Duodenal mucosa (tissue), 2 donors: ENCODE measurements around the gene E2F3.

ENCODE experiments used
- H3K27ac ChIP-seq: one replicate; pipeline ENCODE4 v1.7.0; 2013; ENCODE audit warnings: low read depth, low read length
- H3K27me3 ChIP-seq, 2 donors: one replicate each; pipeline ENCODE4 v1.7.0; 2013; ENCODE audit warnings: low read length in 2 of 2, control low read depth in 1 of 2; ENCODE audit not compliant: insufficient read depth in 2 of 2, control insufficient read depth in 1 of 2
- H3K36me3 ChIP-seq, 2 donors: one replicate each; pipeline ENCODE4 v1.7.0; 2013; ENCODE audit warnings: low read length in 2 of 2, control low read depth in 1 of 2; ENCODE audit not compliant: insufficient read depth in 2 of 2, control insufficient read depth in 1 of 2
- H3K4me1 ChIP-seq, 2 donors: one replicate each; pipeline ENCODE4 v1.7.0; 2013; ENCODE audit warnings: low read length in 2 of 2, control low read depth in 1 of 2; ENCODE audit not compliant: insufficient read depth in 2 of 2, control insufficient read depth in 1 of 2
- H3K4me3 ChIP-seq, 2 donors: one replicate each; pipeline ENCODE4 v1.7.0; 2013; ENCODE audit warnings: low read length in 2 of 2, low read depth in 1 of 2
- H3K9ac ChIP-seq, 2 donors: one replicate each; pipeline ENCODE4 v1.7.0; 2013; ENCODE audit warnings: low read length in 2 of 2, low read depth in 1 of 2
- H3K9me3 ChIP-seq, 2 donors: one replicate each; pipeline ENCODE4 v1.7.0; 2013; ENCODE audit warnings: low read length in 2 of 2, control low read depth in 1 of 2; ENCODE audit not compliant: control insufficient read depth in 1 of 2

The E2F3 gene

DNA sequence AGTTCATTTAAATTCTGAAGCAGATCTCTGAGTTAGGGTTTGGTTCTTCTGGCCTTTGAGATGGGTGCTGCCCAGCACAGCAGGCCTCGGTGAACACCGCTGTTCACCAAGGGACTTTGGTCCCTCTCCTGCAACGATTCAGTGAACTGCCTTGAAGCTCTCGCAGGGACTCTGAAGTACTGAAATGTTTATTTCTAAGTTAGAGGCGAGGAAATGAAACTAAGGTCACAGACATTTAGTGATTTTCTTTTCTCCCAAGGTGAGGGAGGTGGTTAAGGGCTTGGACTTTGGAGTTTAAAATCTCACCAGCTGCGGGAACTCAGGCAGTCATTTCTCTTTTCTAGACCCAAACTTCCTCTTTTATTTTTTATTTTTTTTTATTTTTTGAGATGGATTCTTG, 26.2 kb downstream of the E2F3 start:
- Histone ChIP-seq H3K27me3 (no peaks in the 10 kb centered on the region), H3K27ac (no peak overlapping the region), H3K9me3 (no peaks in the 10 kb centered on the region), H3K4me3 (no peak overlapping the region), H3K9ac (no peak overlapping the region), H3K4me1 (peaks cover 27 to 36% of the 10 kb centered on the region in 2 donors), H3K36me3 (peaks cover 4 to 10% of the 10 kb centered on the region in 2 donors)

DNA sequence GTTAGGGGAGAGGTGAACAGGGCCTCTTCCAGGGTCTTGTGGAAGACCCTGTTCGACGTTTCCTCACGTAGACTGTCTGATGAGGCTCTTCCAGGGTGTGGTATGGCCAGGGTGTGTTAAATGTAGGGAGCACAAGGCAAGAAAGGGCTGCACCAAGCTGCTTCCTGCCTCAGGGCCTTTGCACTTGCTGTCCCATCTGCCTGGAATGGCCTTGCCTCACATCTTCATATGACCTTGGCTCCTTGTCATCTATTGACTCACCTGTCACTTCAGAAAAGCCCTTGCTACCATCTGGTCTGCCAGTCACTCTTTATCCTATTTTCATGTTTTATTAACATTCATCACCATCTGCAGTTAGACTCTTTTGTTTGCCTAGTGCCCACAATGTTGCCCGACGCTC, 31.0 kb downstream of the E2F3 start:
- H3K4me3 ChIP-seq = no peak overlapping the region
- peaks cover 8 to 10% of the 10 kb centered on the region in 2 donors for H3K36me3 ChIP-seq
- H3K9ac ChIP-seq = no peak overlapping the region
- no peaks in the 10 kb centered on the region for H3K9me3 ChIP-seq
- H3K27ac ChIP-seq = no peak overlapping the region
- no peaks in the 10 kb centered on the region for H3K27me3 ChIP-seq
- peaks cover 8 to 15% of the 10 kb centered on the region in 2 donors for H3K4me1 ChIP-seq

GRCh38 chr6:20433321-20433720, 31.6 kb downstream of the E2F3 start:
- Histone ChIP-seq H3K36me3 (peaks cover 8 to 10% of the 10 kb centered on the region in 2 donors), H3K4me3 (no peak overlapping the region), H3K27ac (no peak overlapping the region), H3K4me1 (peaks cover 6 to 11% of the 10 kb centered on the region in 2 donors), H3K9me3 (no peaks in the 10 kb centered on the region), H3K27me3 (no peaks in the 10 kb centered on the region), H3K9ac (no peak overlapping the region)

- Histone ChIP-seq H3K9ac (no peak overlapping the region), H3K27me3 (no peaks in the 10 kb centered on the region), H3K27ac (no peak overlapping the region), H3K4me3 (no peak overlapping the region), H3K4me1 (peaks cover under 1 to 5% of the 10 kb centered on the region in 2 donors), H3K36me3 (peaks cover 8 to 10% of the 10 kb centered on the region in 2 donors), H3K9me3 (no peaks in the 10 kb centered on the region)
Observed at GRCh38 chr6:20433929-20434328, 32.2 kb downstream of the E2F3 start.

GRCh38 chr6:20434766-20435165, 33.1 kb downstream of the E2F3 start:
- peaks cover 8 to 10% of the 10 kb centered on the region in 2 donors for H3K36me3 ChIP-seq
- no peaks in the 10 kb centered on the region for H3K4me1 ChIP-seq
- no peaks in the 10 kb centered on the region for H3K9me3 ChIP-seq
- H3K4me3 ChIP-seq = no peak overlapping the region
- no peak overlapping the region for H3K9ac ChIP-seq
- H3K27ac ChIP-seq = no peak overlapping the region
- H3K27me3 ChIP-seq = no peaks in the 10 kb centered on the region

GRCh38 chr6:20436719-20437118, 35.0 kb downstream of the E2F3 start:
- no peaks in the 10 kb centered on the region for H3K4me1 ChIP-seq
- no peaks in the 10 kb centered on the region for H3K27me3 ChIP-seq
- no peak overlapping the region for H3K4me3 ChIP-seq
- peaks cover under 1 to 4% of the 10 kb centered on the region in 2 donors for H3K36me3 ChIP-seq
- no peak overlapping the region for H3K9ac ChIP-seq
- no peaks in the 10 kb centered on the region for H3K9me3 ChIP-seq
- H3K27ac ChIP-seq = no peak overlapping the region

DNA sequence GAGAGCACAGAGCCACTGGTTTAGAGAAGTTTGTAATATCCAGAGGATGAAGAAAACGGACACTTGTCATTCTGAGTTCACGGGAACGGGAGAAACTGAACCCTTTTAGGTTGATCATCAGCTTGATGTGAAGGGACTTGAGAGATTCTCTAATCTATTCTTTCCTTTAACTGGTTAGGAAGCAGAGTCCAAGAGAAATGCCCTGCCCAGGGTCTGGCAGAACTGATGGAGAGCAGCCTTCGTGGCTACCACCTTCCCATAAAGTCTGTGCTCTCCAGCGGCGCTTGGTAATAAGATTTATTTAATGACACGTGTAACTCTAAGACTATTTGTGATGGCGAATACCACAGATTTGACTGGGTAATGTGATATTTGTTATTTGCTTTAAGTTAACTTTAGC, 36.0 kb downstream of the E2F3 start:
- H3K36me3 ChIP-seq = peaks cover 0 to 4% of the 10 kb centered on the region in 2 donors
- H3K4me1 ChIP-seq = no peaks in the 10 kb centered on the region
- H3K4me3 ChIP-seq = no peak overlapping the region
- no peaks in the 10 kb centered on the region for H3K9me3 ChIP-seq
- H3K27ac ChIP-seq = no peak overlapping the region
- no peak overlapping the region for H3K9ac ChIP-seq
- no peaks in the 10 kb centered on the region for H3K27me3 ChIP-seq

GRCh38 chr6:20438462-20439070, 36.9 kb downstream of the E2F3 start:
- H3K27ac ChIP-seq = no peak overlapping the region
- H3K36me3 ChIP-seq = peaks cover 0 to 4% of the 10 kb centered on the region in 2 donors
- no peak overlapping the region for H3K4me3 ChIP-seq
- H3K4me1 ChIP-seq = no peaks in the 10 kb centered on the region
- no peak overlapping the region for H3K9ac ChIP-seq
- no peaks in the 10 kb centered on the region for H3K9me3 ChIP-seq
- no peaks in the 10 kb centered on the region for H3K27me3 ChIP-seq

DNA sequence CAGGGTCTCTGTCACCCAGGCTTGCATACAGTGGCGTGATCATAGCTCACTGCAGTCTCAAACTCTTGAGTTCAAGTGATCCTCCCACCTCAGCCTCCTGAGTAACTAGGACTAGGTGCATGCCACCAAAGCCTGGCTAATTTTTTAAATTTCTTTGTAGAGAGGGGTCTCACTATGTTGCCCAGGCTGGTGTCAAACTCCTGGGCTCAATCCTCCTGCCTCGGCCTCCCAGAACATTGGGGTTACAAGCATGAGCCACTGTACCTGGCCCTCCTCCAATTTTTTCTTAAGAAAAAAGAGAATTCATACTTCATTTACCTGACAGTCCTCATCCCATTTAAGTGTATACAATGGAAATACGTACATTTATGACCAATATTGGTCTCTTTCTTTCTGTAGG, 37.9 kb downstream of the E2F3 start:
- Histone ChIP-seq H3K4me3 (no peak overlapping the region), H3K27me3 (no peaks in the 10 kb centered on the region), H3K4me1 (no peaks in the 10 kb centered on the region), H3K36me3 (peaks cover 0 to 4% of the 10 kb centered on the region in 2 donors), H3K27ac (no peak overlapping the region), H3K9ac (no peak overlapping the region), H3K9me3 (no peaks in the 10 kb centered on the region)

DNA sequence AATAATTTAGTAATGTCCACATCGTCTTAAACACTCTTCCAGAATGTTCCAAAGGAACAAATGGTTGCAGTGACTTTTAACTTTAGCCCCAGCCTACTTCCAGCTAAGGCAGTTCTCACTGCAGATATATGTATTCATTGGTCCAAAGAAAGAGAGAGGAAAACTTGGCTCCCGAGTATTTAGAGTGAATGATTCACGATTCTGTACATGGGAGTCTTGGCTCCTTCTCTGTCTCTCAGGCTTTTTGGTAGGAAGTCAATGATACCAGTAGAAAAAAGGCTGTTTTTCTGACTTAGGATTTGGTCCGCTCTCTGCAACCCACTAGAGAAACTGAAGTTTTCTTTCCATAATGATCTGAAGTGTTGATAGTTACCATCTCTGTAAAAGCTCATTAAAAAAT, 38.6 kb downstream of the E2F3 start:
- Histone ChIP-seq H3K4me1 (no peaks in the 10 kb centered on the region), H3K4me3 (no peak overlapping the region), H3K27me3 (no peaks in the 10 kb centered on the region), H3K9me3 (no peaks in the 10 kb centered on the region), H3K36me3 (peaks cover 0 to 4% of the 10 kb centered on the region in 2 donors), H3K9ac (no peak overlapping the region), H3K27ac (no peak overlapping the region)
